IMR-90 (cell line): ENCODE measurements around the gene SLC18B1. TPM values are rescaled to one million over a fixed set of nuclear protein-coding genes. Genes with fewer than 3 reads are reported as not detected.

Source experiments
- ATAC-seq: fragments of 200-7000 bp; cut with Tn5 transposase; 2 replicates; pipeline ENCODE4 v1.9.1; 2020; ENCODE audit warnings: low read depth, mild to moderate bottlenecking, moderate library complexity
- BruUV-seq: library from RNA; stranded (reverse); fragments of 400-500 nt; replicated peaks from 2 replicates; lab custom pipeline; 2021; lab: Mats Ljungman, UMichigan
- CTCF ChIA-PET: fragments of 300-600 bp; formaldehyde crosslinking; extraction: SDS; loops from one replicate; lab custom pipeline; 2021; ENCODE audit warnings: antibody characterized with exemption; lab: Yijun Ruan, JAX
- POLR2A ChIA-PET: fragments of 300-600 bp; sonication (Branson Sonifier 250); formaldehyde crosslinking; loops from one replicate; lab custom pipeline; 2022; ENCODE audit warnings: antibody characterized with exemption; ENCODE audit not compliant: unreplicated experiment; lab: Charles Lee
- DNase-seq: peaks from one replicate; pipeline ENCODE4 v3.0.0; 2013
- H2AFZ ChIP-seq: replicated peaks from 2 replicates; pipeline ENCODE3; 2013; ENCODE audit warnings: low read length, mild to moderate bottlenecking; ENCODE audit not compliant: poor library complexity
- H2AK5ac ChIP-seq: 2 replicates; pipeline ENCODE4 v1.6.1; 2013; ENCODE audit warnings: low read depth, low read length, inconsistent platforms
- H2AK9ac ChIP-seq: replicated peaks from 2 replicates; pipeline ENCODE3; 2013; ENCODE audit warnings: mild to moderate bottlenecking, low read depth, low read length, moderate library complexity; ENCODE audit not compliant: poor library complexity
- H2BK120ac ChIP-seq: 2 replicates; pipeline ENCODE4 v1.6.1; 2013; ENCODE audit warnings: low read depth, low read length, inconsistent platforms
- H2BK15ac ChIP-seq: 3 replicates; pipeline ENCODE4 v1.6.1; 2013; ENCODE audit warnings: low read depth, low read length, inconsistent platforms
- H2BK20ac ChIP-seq: 2 replicates; pipeline ENCODE4 v1.6.1; 2013; ENCODE audit warnings: low read depth, mild to moderate bottlenecking, inconsistent platforms, low read length, moderate library complexity
- H2BK5ac ChIP-seq: 2 replicates; pipeline ENCODE4 v1.6.1; 2013; ENCODE audit warnings: mild to moderate bottlenecking, low read depth, low read length, inconsistent platforms; ENCODE audit not compliant: poor library complexity, severe bottlenecking
- H3K14ac ChIP-seq: replicated peaks from 2 replicates; pipeline ENCODE4 v1.6.1; 2013; ENCODE audit warnings: low read depth, low read length, inconsistent platforms
- H3K18ac ChIP-seq: 2 replicates; pipeline ENCODE4 v1.6.1; 2013; ENCODE audit warnings: low read depth, low read length, control low read depth
- H3K23ac ChIP-seq: 2 replicates; pipeline ENCODE4 v1.6.1; 2013; ENCODE audit warnings: low read depth, low read length, inconsistent platforms
- H3K27ac ChIP-seq: 2 replicates; pipeline ENCODE4 v1.5.1; 2013; ENCODE audit warnings: mild to moderate bottlenecking, control low read depth, low read length; ENCODE audit not compliant: insufficient read depth
- H3K27me3 ChIP-seq: 2 replicates; pipeline ENCODE4 v1.6.1; 2013; ENCODE audit warnings: low read length; ENCODE audit not compliant: control insufficient read depth, insufficient read depth
- H3K36me3 ChIP-seq: 2 replicates; pipeline ENCODE4 v1.6.1; 2013; ENCODE audit warnings: low read length, mixed read lengths; ENCODE audit not compliant: control insufficient read depth, insufficient read depth
- H3K4ac ChIP-seq: 2 replicates; pipeline ENCODE4 v1.6.1; 2013; ENCODE audit warnings: low read depth, low read length, inconsistent platforms
- H3K4me1 ChIP-seq: 2 replicates; pipeline ENCODE4 v1.6.1; 2013; ENCODE audit warnings: low read length, mixed read lengths; ENCODE audit not compliant: control insufficient read depth, insufficient read depth
- H3K4me2 ChIP-seq: 2 replicates; pipeline ENCODE4 v1.6.1; 2013; ENCODE audit warnings: low read depth, mild to moderate bottlenecking, control low read depth, low read length, moderate library complexity
- H3K4me3 ChIP-seq: 2 replicates; pipeline ENCODE4 v1.5.1; 2013; ENCODE audit warnings: low read depth, mild to moderate bottlenecking, control low read depth, low read length, moderate library complexity; ENCODE audit not compliant: insufficient read depth
- H3K56ac ChIP-seq: 2 replicates; pipeline ENCODE4 v1.6.1; 2013; ENCODE audit warnings: low read length, inconsistent platforms; ENCODE audit not compliant: insufficient read depth; ENCODE audit errors: extremely low read depth
- H3K79me1 ChIP-seq, 2 experiments: 2 replicates each; pipeline ENCODE4 v1.6.1; 2013; ENCODE audit warnings: low read length in 2 of 2, inconsistent platforms in 1 of 2, low read depth in 1 of 2
- H3K9ac ChIP-seq: 2 replicates; pipeline ENCODE4 v1.6.1; 2013; ENCODE audit warnings: low read depth, low read length, control low read depth
- H3K9me1 ChIP-seq: 2 replicates; pipeline ENCODE4 v1.6.1; 2013; ENCODE audit warnings: low read length, inconsistent platforms; ENCODE audit not compliant: insufficient read depth
- H3K9me3 ChIP-seq: 2 replicates; pipeline ENCODE4 v1.6.1; 2013; ENCODE audit warnings: low read length; ENCODE audit not compliant: control insufficient read depth, insufficient read depth
- H4K20me1 ChIP-seq: 2 replicates; pipeline ENCODE4 v1.6.1; 2013; ENCODE audit warnings: low read length, inconsistent platforms; ENCODE audit not compliant: insufficient read depth
- H4K5ac ChIP-seq: 2 replicates; pipeline ENCODE4 v1.6.1; 2013; ENCODE audit warnings: mild to moderate bottlenecking, low read depth, low read length, control low read depth
- H4K8ac ChIP-seq, 2 experiments: 2 replicates each; pipeline ENCODE4 v1.6.1; 2013; ENCODE audit warnings: low read depth in 2 of 2, low read length in 2 of 2, control low read depth in 1 of 2, inconsistent platforms in 1 of 2
- H4K91ac ChIP-seq: 2 replicates; pipeline ENCODE4 v1.6.1; 2013; ENCODE audit warnings: low read depth, low read length, inconsistent platforms; ENCODE audit not compliant: insufficient read depth
- CEBPB ChIP-seq: IDR thresholded peaks from 2 replicates; pipeline ENCODE4 v1.6.1; 2012; ENCODE audit warnings: low read depth, low read length, improper control_type of control experiment
- ELK1 ChIP-seq: fragments of 150-350 bp; IDR thresholded peaks from 2 replicates; pipeline ENCODE4 v1.6.1; 2016; ENCODE audit warnings: low read depth, mild to moderate bottlenecking, low read length, moderate library complexity, borderline replicate concordance
- MAFK ChIP-seq: IDR thresholded peaks from 2 replicates; pipeline ENCODE4 v1.6.1; 2012; ENCODE audit warnings: low read depth, low read length, improper control_type of control experiment
- NFE2L2 ChIP-seq: fragments of 150-350 bp; IDR thresholded peaks from 2 replicates; pipeline ENCODE4 v1.6.1; 2016; ENCODE audit warnings: low read depth, mild to moderate bottlenecking, low read length
- POLR2A ChIP-seq: IDR thresholded peaks from 2 replicates; pipeline ENCODE4 v1.6.1; 2012; ENCODE audit warnings: mild to moderate bottlenecking, low read depth, low read length
- RAD21 ChIP-seq: IDR thresholded peaks from 2 replicates; pipeline ENCODE4 v1.6.1; 2012; ENCODE audit warnings: low read length, improper control_type of control experiment
- RFX5 ChIP-seq: IDR thresholded peaks from 2 replicates; pipeline ENCODE4 v1.8.0; 2012; ENCODE audit warnings: low read depth, mild to moderate bottlenecking, low read length, moderate library complexity
- WGBS, 2 experiments: methylation state at CpG; one replicate each; pipeline versions ENCODE4 v1.1.5 to v1.1.7; 2013; ENCODE audit warnings: missing lambda C conversion rate in 2 of 2; ENCODE audit not compliant: insufficient read length in 1 of 2; ENCODE audit errors: extremely low coverage in 2 of 2; 5-methylcytosine and 5-hydroxymethylcytosine counted together
- dilution Hi-C: fragments of 300-500 bp; cut with HindIII; formaldehyde crosslinking; loops from one replicate; pipeline ENCODE4 v1.14.3; 2018; ENCODE audit warnings: low sequenced_read_pairs; ENCODE audit not compliant: unreplicated experiment
- in situ Hi-C: fragments of 300-500 bp; cut with MboI; formaldehyde crosslinking; loops from 3 replicates; pipeline ENCODE4 v1.14.3; 2019; ENCODE audit warnings: low sequenced_read_pairs, inconsistent platforms, mixed read lengths
- intact Hi-C: fragments of 100-400 bp; cut with micrococcal nuclease; formaldehyde crosslinking; loops from 2 replicates; pipeline ENCODE4 v1.10.0; 2022
- polyA plus RNA-seq, 3 experiments: library from polyadenylated mRNA; depleted of rRNA; stranded (reverse); fragments of >200 nt; gene quantifications; 2 replicates each; pipeline ENCODE4 v1.2.3, GENCODE V29; 2012; ENCODE audit warnings: low replicate concordance in 1 of 3
- total RNA-seq: library from RNA; depleted of rRNA; stranded (reverse); fragments of >200 nt; gene quantifications from 2 replicates; pipeline ENCODE4 v1.2.3, GENCODE V29; 2012
- TF ChIP-seq, protein P1 (sequence below): fragments of 150-350 bp; IDR thresholded peaks from 2 replicates; pipeline ENCODE4 v1.6.1; 2017; ENCODE audit warnings: mild to moderate bottlenecking, antibody characterized with exemption, low read length, low read depth
- TF ChIP-seq, protein P2 (sequence below): conservative IDR thresholded peaks from 2 replicates; pipeline ENCODE4 v1.5.1; 2012; ENCODE audit warnings: mild to moderate bottlenecking, low read depth, low read length, improper control_type of control experiment

The SLC18B1 gene
- total and polyA plus RNA-seq, 2 of the 4 experiments (the other 2 are of a cell fraction) = 2.4 to 2.5 TPM

DNA sequence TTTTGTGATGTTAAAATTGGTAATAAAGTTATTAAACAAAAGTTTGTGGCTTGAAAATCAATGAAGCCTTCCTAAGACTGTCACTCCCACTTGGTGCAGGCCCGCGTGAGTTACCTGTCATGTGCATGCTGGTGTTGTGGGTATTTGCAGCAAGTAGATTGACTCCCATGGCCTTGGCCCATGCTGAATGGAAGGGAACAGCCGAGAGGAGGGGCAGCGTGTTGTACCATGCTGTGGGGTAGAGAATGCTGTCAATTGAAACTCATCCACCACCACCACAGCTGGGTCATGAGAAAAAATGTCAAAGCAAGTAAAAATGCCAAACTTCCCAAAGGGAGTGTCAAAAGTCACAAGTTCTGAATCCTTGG, 71.8 kb downstream of the SLC18B1 start:
- Histone ChIP-seq H4K91ac (peak overlapping the region; percentile 4; the same call in 1 of the 2 replicates), H3K4ac (no peak overlapping the region), H3K79me1 (no peaks in the 10 kb centered on the region), H3K14ac (no peak overlapping the region), H3K9me3 (no peaks in the 10 kb centered on the region), H3K27me3 (no peaks in the 10 kb centered on the region), H2BK20ac (peak overlapping the region; percentile 18; the same call in 1 of the 2 replicates), H2BK120ac (peak overlapping the region; percentile 40), H2AFZ (no peak overlapping the region), H3K36me3 (no peaks in the 10 kb centered on the region; the same call in 1 of the 2 replicates), H3K56ac (no peak overlapping the region), H3K4me2 (no peak overlapping the region), H4K20me1 (no peaks in the 10 kb centered on the region), H2AK5ac (0 out of 2 replicates have a peak overlapping the region, but pooled peaks have one; percentile 8), H2AK9ac (peak overlapping the region; percentile 43), H4K8ac (no peak overlapping the region), H3K18ac (no peak overlapping the region), H4K5ac (no peak overlapping the region), H3K9ac (no peak overlapping the region), H3K4me3 (no peak overlapping the region), H3K27ac (no peak overlapping the region), H2BK15ac (no peak overlapping the region), H3K9me1 (peaks cover 3% of the 10 kb centered on the region; the same call in 1 of the 2 replicates), H3K4me1 (peaks cover 6% of the 10 kb centered on the region), H2BK5ac (no peak overlapping the region), H3K23ac (no peak overlapping the region)
- no peak for DNase-seq
- intact Hi-C loops (no loop called here), in situ Hi-C loops (no loop called here), dilution Hi-C loops (no loop called here)
- ATAC-seq = no peak
- ChIA-PET CTCF (no interaction called here), POLR2A (no interaction called here)
- TF ChIP-seq NFE2L2 (no peak), RAD21 (no peak), CEBPB (no peak), MAFK (no peak), ELK1 (no peak), RFX5 (no peak), POLR2A (no peak)
- TF ChIP-seq, protein P1, sequence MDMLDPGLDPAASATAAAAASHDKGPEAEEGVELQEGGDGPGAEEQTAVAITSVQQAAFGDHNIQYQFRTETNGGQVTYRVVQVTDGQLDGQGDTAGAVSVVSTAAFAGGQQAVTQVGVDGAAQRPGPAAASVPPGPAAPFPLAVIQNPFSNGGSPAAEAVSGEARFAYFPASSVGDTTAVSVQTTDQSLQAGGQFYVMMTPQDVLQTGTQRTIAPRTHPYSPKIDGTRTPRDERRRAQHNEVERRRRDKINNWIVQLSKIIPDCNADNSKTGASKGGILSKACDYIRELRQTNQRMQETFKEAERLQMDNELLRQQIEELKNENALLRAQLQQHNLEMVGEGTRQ = no peak
- TF ChIP-seq, protein P2, sequence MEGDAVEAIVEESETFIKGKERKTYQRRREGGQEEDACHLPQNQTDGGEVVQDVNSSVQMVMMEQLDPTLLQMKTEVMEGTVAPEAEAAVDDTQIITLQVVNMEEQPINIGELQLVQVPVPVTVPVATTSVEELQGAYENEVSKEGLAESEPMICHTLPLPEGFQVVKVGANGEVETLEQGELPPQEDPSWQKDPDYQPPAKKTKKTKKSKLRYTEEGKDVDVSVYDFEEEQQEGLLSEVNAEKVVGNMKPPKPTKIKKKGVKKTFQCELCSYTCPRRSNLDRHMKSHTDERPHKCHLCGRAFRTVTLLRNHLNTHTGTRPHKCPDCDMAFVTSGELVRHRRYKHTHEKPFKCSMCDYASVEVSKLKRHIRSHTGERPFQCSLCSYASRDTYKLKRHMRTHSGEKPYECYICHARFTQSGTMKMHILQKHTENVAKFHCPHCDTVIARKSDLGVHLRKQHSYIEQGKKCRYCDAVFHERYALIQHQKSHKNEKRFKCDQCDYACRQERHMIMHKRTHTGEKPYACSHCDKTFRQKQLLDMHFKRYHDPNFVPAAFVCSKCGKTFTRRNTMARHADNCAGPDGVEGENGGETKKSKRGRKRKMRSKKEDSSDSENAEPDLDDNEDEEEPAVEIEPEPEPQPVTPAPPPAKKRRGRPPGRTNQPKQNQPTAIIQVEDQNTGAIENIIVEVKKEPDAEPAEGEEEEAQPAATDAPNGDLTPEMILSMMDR = no peak
- no CpG with 5 or more reads among the region's 4 CpGs for WGBS, 2 experiments
- BruUV-seq = no TSS peak
